ENCODE measurements around the gene ATP6AP1. TPM values are rescaled to one million over a fixed set of nuclear protein-coding genes. Genes with fewer than 3 reads are reported as not detected.
"Not testable (repeated sequence)": the region's sequence is repeated elsewhere in the genome, so short reads cannot be mapped to it uniquely, and the experiment has no call there.

The ATP6AP1 gene
- total RNA-seq, 1 experiment from 2014 or later = 60.2 TPM

DNA sequence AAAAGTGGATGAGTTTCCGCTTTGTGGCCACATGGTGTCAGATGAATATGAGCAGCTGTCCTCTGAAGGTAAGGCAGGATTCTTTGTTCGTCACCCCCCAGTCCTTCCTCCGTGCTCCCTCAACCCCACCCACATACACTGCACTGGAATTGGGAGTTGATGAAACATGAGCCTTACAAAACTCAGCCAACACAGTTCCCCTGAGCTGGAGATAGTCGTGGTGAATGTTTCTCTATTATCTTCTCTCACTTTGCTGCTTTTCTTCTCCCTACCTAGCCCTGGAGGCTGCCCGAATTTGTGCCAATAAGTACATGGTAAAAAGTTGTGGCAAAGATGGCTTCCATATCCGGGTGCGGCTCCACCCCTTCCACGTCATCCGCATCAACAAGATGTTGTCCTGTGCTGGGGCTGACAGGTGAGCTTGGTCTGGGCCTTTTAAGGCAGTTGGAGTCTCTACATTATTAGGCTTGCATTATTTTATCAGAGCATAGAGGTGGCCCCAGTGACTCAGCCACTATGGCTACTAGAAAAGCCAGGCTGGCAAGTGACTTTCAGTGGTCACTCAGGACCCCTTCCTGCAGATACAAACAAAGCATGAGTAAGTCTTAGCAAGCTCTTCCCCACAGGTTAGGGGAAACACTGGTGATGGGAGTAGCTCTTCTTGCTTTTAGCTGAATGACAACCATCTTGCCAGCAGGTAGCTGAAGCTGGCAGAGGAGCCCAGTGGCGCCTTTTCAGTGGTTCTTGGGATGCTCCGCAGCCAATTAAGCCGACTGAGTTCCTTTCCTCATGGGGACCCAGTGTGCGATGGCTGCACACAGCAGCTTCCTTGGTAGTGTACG is 28.7 kb upstream of the ATP6AP1 start:
- no peak for DNase-seq (ENCODE audit: low spot score)

DNA sequence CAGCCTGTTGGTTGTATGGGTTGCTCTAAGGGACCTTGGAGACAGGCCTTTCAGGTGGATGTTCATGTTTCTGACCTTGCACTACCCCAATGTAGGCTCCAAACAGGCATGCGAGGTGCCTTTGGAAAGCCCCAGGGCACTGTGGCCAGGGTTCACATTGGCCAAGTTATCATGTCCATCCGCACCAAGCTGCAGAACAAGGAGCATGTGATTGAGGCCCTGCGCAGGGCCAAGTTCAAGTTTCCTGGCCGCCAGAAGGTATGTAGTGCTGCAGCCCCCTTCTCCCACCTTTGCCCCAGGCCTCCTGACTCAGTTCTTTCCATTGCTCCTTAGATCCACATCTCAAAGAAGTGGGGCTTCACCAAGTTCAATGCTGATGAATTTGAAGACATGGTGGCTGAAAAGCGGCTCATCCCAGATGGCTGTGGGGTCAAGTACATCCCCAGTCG is 28.1 kb upstream of the ATP6AP1 start:
- DNase-seq (ENCODE audit: low spot score) = not testable (repeated sequence)

DNA sequence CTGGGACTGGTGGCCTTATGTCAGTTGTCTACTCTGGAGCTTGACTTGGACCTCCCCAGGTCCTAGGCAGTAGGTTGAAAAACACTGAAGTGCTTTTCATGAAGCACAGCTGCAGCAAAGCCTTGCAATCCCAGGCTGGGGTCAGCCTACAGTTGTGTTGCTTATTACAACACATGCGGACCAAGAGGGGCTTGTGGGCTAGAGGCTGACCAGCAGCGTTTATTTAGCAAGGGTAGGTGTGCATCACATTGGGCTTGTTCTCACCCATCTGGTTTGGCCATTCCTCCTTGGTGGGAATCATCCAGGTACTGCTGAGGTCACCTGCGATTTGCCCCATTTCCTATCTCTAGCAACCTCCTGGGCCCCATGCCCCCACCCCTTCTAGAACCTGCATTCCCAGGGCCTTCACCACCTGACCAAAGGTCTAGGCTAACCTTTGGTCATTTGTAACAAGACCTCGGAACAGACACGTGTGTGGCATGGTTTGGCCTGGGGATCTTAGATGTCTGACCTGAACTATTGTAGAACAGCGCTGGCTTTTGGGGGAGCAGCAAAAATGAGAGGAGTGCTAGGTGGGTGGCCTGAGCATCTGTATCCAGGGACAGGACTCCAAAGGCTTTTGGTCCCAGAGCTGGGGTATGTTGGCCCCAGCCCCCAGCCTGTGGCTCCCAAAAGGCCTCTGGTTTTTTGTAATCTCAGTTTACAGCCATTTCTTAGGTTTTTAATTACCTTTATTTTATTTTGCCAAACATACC is 27.3 kb upstream of the ATP6AP1 start:
- DNase-seq (ENCODE audit: low spot score) = peak; percentile 47

DNA sequence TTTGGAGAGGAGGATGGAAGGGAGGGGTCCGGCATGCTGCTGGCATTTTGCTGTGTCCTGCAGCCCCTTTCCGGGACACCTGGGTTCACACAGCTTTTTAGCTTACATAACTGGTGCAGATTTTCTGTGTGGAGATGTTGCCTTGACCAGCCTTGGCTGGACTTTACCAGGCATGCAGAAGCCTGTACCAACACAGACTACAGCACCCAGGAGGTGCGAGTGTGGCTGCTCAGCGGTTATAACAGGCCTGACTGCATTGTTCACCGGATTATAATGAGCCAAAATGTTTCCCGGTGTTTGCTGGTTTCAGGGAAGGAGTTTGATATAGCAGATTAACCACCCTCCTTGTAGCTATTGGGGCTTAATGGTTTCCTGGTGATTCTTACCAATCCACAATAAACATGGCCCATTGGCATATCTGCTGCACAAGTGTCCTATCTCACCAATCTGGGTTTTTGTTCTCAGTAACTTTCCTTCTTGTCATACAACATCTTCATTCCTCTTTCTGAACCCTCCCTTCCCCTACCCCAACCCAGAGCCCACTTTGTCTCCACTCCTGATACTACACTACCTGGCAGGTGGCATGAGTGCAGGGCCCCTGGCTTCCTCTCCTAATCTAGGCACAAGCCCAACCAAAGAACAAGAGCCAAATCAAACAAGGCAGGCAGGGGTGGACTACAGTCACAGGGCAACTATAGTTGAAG is 26.4 kb upstream of the ATP6AP1 start:
- DNase-seq (ENCODE audit: low spot score) = no peak

DNA sequence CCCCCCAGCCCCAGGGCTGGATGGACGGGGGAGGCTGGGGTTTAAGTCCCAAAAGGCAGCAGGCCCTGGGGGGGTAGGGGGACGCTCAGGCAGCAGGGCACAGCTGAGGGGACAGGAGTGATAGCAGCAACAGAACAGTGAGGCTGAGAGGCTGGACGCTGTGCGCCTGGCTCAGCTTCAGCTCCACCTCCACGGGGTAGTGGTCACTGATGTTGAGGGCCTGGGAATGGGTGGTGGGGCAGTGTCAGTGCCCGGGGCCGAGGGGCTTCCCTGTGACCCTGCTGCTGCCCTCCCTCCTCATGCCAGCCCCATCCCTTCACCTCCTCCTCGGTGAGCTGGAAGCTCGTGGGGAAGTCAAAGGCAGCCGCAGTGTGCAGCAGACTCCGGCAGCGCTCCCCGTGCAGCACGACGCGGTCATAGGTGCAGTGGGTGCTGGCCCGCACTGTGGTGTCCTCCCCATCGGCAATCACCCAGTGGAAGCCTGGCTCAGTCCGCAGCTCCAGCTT is 25.8 kb upstream of the ATP6AP1 start:
- no peak for DNase-seq (ENCODE audit: low spot score)

DNA sequence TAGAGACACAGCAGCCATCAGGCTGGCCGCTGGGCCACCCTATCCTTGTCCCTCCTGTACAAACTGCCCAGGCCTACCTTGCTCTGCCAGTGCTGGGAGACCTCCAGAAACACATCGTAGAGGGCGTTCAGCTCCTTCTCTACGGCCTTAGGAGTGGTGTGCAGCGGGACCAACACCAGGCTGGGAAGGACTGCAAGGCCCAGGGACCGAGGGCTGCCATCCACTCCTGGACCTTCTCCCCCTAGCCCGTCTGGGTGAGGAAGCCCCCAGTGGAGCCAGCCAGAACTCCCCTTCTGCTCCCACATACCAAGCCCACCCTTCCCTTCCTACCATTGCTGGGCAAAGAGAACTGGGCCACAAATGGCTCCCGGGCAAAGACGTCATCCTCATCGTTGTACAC is 25.3 kb upstream of the ATP6AP1 start:
- DNase-seq (ENCODE audit: low spot score) = no peak

DNA sequence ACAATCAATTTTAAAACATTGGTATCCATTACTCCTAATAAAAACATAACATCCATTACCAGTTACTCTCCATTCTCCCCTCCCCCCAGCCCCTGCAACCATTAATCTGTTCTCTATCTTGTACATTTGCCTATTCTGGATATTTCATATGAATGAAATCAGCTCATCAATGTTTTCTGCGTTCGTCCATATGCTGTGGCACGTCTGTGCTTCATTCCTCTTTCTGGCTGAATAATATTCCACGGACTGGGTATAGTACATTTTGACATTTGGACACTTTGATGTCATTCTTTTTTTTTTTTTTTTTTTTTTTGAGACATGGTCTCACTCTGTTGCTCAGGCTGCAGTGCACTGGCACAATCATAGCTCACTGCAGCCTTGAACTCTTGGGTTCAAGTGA is 24.6 kb upstream of the ATP6AP1 start:
- no peak for DNase-seq (ENCODE audit: low spot score)

DNA sequence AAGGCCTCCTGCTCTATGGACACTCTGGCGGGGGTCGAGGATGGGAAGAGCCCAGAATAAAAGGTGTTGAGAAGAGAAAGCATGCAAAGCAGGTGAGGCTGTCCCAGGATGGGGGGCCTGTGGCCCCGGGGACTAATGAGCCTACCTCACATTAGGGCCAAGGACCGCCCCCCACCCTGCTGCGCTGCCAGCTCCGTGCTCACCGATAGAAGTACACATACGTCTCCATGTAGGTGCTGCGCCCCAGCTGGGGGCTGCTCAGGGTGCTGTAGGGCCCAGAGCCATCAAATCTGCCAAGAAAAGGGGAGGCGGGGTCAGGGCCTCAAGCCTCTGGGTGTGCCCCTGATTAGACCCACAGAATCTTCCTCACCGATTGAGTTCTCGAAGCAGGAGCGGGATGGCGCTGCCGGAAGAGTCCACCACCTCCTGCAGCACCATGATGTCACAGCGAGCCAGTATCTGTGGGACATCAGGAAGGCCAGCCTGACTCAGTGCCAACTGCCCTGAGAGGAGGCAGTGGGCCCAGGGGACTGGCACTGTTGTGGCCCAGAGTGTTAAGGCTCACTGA is 23.8 kb upstream of the ATP6AP1 start:
- DNase-seq (ENCODE audit: low spot score) = no peak

DNA sequence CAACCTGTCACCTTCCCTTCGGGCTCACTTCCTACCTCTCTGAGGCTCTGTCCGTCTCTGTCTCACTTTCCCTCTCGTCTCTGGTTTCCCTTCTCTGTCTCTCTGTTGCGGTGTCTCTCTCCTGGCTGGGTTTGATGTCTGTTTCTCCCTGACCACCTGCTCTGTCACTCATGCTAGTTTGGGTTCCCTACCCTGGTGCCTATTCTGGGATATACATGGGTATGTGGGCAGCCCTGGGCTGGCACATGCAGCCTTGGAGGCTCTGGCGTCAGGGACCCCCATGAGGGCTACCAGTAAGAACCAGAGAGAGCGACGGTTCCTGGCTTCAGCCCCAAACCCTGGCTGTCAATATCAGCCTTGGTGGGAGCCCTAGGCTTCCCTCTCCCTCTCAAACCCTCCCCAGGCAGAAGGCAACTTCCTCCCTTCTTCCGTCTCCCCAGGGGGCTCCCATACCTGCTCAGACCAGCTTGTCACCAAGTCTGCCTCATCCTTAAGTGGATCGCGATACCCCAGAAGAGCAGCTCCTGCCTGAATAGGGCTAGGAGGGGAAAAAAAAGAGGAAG is 19.7 kb upstream of the ATP6AP1 start:
- DNase-seq (ENCODE audit: low spot score) = no peak

DNA sequence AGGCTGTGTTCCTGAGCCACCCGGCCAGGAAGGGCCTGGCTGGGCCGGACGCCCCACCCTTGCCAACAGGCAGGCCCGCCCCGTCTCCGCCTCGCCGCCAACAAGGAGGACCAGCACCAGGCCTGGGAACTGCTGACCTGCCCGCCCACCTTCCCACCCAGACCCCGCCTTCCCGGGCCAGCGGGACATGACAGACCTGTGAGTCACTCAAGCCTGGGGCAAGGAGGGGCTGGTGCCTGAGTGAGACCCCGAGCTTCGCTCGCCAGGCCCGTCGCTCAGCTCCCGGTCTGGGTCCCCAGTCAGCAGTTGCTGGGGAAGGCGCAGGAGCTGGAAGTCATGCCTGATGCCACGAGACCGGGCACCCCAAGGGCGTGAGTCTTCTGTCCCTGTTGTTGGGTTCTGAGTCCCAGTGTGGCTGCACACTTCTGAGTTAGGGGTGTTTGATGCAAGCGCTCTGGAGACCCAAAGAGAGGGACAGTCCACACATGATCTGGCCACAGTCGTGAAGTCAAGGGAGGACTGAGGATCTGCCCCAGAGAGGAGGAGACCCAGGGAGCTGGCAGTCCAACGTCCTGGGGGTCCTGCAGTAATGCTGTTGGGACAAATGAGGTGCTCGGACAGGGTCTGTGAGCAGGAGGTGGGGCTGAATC is 19.1 kb upstream of the ATP6AP1 start, which contains the start of gene DNASE1L1:
Gene DNASE1L1, minus strand, starts transcription at position 33 of the 650 bp plus-strand sequence. CDS start 3,686 bp downstream, outside the sequence.
- DNase-seq (ENCODE audit: low spot score) = peak; percentile 84

DNA sequence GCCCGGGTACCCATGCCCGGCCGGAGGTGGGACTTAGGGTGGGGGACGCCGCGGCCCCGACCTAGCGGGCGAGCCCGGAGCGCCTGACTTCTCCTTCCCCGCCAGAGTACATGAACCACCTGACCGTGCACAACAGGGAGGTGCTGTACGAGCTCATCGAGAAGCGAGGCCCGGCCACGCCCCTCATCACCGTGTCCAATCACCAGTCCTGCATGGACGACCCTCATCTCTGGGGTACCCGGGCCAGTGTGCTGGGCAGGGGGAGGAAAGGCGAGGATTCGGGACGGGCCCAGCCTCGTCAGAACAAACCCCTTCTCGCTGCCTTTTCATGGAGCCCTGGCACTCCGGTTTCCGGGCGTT is 16.5 kb upstream of the ATP6AP1 start:
- DNase-seq (ENCODE audit: low spot score) = peak; percentile 50

DNA sequence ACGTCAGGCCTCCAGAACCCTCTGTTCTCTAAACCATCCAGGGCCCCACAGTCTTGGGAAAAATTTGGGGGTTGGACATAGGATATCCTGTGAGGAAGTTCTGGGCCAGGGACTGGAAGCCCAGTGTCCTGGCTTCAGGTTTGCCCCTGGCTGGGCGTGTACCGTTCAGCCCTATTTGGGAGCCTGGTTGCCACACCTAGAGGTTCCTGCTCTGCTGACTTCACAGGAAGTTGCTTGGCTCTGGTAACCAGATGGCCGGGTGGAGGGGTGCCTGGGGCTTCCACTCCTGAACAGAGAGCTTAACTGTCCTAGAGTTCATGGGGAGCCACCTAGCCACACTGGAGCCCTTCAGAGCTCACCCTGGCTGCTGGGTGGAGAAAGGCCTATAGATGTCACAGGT is 16.0 kb upstream of the ATP6AP1 start:
- no peak for DNase-seq (ENCODE audit: low spot score)

DNA sequence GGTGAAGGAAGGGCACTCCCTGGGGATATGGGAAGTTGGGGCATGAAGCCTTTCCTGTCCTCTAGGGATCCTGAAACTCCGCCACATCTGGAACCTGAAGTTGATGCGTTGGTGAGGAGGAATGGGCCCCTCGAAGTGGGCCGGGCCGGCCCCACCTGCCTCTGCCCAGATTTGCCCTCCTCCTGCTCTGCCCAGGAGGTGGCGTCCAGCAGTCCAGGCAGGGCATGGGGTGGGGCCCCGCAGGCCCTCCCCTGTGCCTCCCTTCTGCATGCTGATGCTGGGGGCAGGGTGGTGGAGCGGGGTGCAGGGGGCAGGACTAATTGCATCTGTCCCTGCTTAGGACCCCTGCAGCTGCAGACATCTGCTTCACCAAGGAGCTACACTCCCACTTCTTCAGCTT is 15.3 kb upstream of the ATP6AP1 start:
- DNase-seq (ENCODE audit: low spot score) = no peak

DNA sequence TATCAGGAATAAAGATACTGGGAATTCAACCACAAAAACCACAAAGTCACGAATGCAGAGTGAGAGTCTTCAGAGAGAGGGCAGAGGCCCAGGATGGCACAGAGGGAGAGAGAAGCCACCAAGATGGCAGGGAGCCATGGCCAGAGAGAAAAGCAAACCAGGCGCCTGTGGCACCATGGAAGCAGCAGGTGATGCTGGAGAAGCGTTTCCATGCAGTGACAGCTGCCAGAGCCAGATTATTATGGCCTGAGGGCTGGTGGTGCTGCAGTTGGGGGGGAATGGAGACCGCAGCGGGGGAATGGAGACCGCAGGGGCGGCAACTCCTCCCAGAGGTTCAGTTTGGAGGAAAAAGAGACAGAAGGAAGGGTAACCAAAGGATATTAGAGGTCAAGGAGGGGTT is 11.3 kb upstream of the ATP6AP1 start:
- DNase-seq (ENCODE audit: low spot score) = peak; percentile 78

DNA sequence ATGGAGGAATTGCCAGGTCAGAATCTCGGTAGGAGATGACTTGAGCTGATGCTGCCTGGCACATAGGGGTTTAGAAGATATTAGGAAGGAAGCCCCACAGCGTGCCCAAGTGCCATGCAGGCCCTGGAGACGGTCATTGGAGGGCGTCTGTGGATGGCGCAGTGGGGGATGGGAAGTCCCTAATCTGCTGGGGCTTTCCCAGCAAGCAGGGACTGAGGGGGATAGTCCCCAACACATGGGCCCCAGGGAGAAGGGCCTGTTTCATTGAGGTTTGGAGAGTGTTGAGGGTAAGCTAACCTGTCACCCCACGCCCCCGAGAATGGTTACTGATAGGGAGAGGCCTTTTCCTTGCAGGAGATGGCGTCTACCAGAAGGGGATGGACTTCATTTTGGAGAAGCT is 9.3 kb upstream of the ATP6AP1 start:
- DNase-seq (ENCODE audit: low spot score) = no peak

DNA sequence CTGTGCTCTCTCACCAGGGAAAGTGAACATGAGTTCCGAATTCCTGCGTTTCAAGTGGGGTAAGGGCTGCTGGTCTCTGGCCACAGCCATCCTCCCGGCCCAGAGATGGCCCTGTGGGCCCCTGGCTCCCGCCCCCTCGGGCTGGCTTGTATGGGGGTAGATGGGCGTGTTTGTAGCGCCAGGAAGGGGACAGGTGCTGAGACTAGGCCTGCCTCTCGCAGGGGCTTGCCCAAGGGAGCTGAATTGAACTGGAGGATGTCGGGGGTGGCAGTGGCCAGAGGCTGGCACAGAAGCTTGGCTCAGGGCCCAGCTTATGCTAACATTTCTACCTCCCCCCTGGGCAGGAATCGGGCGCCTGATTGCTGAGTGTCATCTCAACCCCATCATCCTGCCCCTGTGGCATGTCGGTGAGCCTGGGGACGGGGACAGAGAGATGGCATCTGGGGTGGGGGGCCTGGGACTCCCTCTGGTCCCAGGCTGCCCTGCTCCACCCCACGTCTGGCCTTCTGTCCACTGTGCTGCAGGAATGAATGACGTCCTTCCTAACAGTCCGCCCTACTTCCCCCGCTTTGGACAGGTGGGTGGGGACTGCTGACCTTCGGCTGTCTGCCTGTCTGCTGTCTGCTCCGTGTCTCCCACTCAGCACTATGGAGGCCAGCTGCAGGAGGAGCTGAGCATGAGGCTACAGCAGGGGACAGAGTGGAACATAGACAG is 8.6 kb upstream of the ATP6AP1 start:
- no peak for DNase-seq (ENCODE audit: low spot score)

DNA sequence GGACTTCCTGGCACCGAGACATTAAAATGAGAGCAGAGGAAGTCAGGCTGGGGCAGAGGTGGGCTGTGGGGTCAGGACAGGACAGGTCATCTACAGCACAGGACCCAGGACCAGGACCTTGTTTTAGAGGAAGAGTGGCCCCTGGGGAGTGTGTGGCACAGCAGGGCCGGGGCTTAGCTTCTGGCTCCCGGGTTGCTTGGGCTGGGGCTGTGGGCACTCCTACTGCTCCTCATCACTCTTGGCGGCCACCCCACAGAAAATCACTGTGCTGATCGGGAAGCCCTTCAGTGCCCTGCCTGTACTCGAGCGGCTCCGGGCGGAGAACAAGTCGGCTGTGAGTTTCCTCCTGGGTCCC is 8.1 kb upstream of the ATP6AP1 start:
- DNase-seq (ENCODE audit: low spot score) = no peak

DNA sequence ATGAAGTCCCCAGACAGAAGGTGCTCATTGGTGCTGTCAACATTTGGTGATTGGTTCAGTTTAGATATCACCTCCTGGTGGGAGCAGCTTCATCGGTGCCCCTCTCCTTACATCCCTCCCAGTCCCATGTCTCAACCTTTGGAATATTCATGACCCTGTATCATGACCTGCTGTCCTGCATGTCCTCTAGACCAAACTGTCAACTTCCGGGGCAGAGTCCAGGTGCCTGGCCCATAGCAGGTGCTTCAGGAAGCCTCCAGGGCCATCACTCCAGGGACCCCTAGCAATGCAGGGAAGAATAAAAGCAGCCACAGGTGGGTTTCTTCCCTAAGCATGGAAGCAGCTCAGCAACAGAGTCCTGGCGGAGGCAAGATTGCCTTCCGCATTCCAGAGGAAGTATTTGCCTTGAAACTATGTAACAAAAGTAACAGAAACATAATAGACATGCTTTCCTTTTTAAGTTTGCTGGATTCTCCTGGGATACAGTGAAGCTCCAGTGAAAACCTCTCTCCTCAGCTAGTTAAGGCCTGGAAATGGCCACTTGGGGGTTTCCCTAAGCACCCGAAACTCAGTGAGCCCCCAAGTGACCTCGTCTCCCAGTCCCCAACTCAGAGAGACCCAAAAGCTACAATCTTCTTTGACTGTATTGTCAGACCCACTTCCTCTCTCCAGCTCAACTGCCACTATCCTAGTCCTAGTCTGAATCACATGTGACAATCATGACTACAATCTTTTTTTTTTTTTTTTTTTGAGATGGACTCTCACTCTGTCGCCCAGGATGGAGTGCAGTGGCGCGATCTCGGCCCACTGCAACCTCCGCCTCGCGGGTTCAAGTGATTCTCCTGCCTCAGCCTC is 1.3 kb upstream of the ATP6AP1 start:
- DNase-seq (ENCODE audit: low spot score) = no peak

DNA sequence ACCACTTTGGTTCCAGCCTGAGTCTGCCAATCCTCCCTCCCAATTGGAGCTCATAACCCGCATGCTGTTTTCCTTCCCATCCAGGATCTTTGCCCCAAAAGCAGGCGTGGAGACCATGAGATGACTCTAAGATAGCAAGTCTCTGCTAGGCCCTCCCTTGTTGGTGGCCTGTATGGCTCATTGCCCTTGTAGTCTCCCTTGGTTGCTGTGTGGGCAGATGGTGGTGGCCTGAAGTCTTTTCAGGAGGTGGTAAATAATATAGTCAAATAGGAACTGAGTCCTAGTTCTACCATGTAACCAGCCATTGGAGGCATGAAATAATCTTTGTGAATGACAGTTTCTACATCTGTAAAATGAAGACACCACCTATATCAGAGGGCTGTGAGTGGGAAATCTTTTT is 1.2 kb downstream of the ATP6AP1 start:
- DNase-seq (ENCODE audit: low spot score) = no peak

Data from H4 (cell line).